ENCODE measurements around the gene KCNMA1. TPM values are rescaled to one million over a fixed set of nuclear protein-coding genes. Genes with fewer than 3 reads are reported as not detected.

Gene KCNMA1
- polyA plus RNA-seq, 1 of the 3 experiments (the other 2 are of a cell fraction), result 107 TPM

- Histone ChIP-seq H3K4me1 (ENCODE audit: control insufficient read depth in 1 of 2, insufficient read depth in 2 of 2, low read depth in 1 of 2, low read length in 1 of 2) (peaks cover 0 to 25% of the 10 kb centered on the region in 2 experiments; a peak in 3 of 4 replicates), H3K9me3 (no peaks in the 10 kb centered on the region), H3K27ac (ENCODE audit: low read depth in 2 of 2, low read length in 1 of 2) (no peak overlapping the region), H3F3A (replicated peaks; ENCODE audit: insufficient read depth) (peaks cover 15% of the 10 kb centered on the region), H3K27me3 (ENCODE audit: insufficient read depth) (no peaks in the 10 kb centered on the region), H4K20me1 (ENCODE audit: insufficient read depth) (no peaks in the 10 kb centered on the region), H2AFZ (ENCODE audit: low read depth) (no peak overlapping the region), H3K79me2 (ENCODE audit: insufficient read depth) (no peaks in the 10 kb centered on the region), H3K9me2 (no peaks in the 10 kb centered on the region), H3K4me2 (no peak overlapping the region), H3K4me3 (ENCODE audit: low read depth in 2 of 2, low read length in 1 of 2) (no peak overlapping the region), H3K36me3 (replicated peaks in 1 of 2; ENCODE audit: control insufficient read depth in 1 of 2, insufficient read depth in 2 of 2, low read length in 1 of 2) (no peaks in the 10 kb centered on the region), H3K9ac (no peak overlapping the region)
- TF ChIP-seq, protein P1, sequence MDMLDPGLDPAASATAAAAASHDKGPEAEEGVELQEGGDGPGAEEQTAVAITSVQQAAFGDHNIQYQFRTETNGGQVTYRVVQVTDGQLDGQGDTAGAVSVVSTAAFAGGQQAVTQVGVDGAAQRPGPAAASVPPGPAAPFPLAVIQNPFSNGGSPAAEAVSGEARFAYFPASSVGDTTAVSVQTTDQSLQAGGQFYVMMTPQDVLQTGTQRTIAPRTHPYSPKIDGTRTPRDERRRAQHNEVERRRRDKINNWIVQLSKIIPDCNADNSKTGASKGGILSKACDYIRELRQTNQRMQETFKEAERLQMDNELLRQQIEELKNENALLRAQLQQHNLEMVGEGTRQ (IDR thresholded peaks at IDR 0.05; ENCODE audit: borderline replicate concordance, low read depth, low read length), result no peak
- TF ChIP-seq, protein P2, sequence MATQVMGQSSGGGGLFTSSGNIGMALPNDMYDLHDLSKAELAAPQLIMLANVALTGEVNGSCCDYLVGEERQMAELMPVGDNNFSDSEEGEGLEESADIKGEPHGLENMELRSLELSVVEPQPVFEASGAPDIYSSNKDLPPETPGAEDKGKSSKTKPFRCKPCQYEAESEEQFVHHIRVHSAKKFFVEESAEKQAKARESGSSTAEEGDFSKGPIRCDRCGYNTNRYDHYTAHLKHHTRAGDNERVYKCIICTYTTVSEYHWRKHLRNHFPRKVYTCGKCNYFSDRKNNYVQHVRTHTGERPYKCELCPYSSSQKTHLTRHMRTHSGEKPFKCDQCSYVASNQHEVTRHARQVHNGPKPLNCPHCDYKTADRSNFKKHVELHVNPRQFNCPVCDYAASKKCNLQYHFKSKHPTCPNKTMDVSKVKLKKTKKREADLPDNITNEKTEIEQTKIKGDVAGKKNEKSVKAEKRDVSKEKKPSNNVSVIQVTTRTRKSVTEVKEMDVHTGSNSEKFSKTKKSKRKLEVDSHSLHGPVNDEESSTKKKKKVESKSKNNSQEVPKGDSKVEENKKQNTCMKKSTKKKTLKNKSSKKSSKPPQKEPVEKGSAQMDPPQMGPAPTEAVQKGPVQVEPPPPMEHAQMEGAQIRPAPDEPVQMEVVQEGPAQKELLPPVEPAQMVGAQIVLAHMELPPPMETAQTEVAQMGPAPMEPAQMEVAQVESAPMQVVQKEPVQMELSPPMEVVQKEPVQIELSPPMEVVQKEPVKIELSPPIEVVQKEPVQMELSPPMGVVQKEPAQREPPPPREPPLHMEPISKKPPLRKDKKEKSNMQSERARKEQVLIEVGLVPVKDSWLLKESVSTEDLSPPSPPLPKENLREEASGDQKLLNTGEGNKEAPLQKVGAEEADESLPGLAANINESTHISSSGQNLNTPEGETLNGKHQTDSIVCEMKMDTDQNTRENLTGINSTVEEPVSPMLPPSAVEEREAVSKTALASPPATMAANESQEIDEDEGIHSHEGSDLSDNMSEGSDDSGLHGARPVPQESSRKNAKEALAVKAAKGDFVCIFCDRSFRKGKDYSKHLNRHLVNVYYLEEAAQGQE (IDR thresholded peaks at IDR 0.05; ENCODE audit: low read depth, low read length), result no peak
- TF ChIP-seq JUND (IDR thresholded peaks at IDR 0.05) (no peak), MXI1 (IDR thresholded peaks at IDR 0.05; ENCODE audit: low read depth, low read length) (no peak), FOXM1 (IDR thresholded peaks at IDR 0.05; ENCODE audit: low read depth) (no peak), EP300 (IDR thresholded peaks at IDR 0.05; ENCODE audit: borderline replicate concordance in 1 of 2, low read depth in 1 of 2, low read length in 1 of 2) (no peak), EZH2phosphoT487 (IDR thresholded peaks at IDR 0.05; ENCODE audit: borderline replicate concordance, low read depth) (no peak), USF1 (IDR thresholded peaks at IDR 0.05; ENCODE audit: borderline replicate concordance, low read depth) (no peak), NRF1 (IDR thresholded peaks at IDR 0.05; ENCODE audit: low read depth, low read length) (no peak), RFX5 (IDR thresholded peaks at IDR 0.05; ENCODE audit: low read length) (no peak), RCOR1 (IDR thresholded peaks at IDR 0.05; ENCODE audit: low read length) (no peak), GATA2 (CRISPR knock-in tag; IDR thresholded peaks at IDR 0.05) (no peak), CHD2 (IDR thresholded peaks at IDR 0.05; ENCODE audit: low read length, partially characterized antibody) (no peak)
- TF ChIP-seq, protein P3, sequence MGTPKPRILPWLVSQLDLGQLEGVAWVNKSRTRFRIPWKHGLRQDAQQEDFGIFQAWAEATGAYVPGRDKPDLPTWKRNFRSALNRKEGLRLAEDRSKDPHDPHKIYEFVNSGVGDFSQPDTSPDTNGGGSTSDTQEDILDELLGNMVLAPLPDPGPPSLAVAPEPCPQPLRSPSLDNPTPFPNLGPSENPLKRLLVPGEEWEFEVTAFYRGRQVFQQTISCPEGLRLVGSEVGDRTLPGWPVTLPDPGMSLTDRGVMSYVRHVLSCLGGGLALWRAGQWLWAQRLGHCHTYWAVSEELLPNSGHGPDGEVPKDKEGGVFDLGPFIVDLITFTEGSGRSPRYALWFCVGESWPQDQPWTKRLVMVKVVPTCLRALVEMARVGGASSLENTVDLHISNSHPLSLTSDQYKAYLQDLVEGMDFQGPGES (IDR thresholded peaks at IDR 0.05; ENCODE audit: low read depth, low read length), result no peak
- TF ChIP-seq, protein P4, sequence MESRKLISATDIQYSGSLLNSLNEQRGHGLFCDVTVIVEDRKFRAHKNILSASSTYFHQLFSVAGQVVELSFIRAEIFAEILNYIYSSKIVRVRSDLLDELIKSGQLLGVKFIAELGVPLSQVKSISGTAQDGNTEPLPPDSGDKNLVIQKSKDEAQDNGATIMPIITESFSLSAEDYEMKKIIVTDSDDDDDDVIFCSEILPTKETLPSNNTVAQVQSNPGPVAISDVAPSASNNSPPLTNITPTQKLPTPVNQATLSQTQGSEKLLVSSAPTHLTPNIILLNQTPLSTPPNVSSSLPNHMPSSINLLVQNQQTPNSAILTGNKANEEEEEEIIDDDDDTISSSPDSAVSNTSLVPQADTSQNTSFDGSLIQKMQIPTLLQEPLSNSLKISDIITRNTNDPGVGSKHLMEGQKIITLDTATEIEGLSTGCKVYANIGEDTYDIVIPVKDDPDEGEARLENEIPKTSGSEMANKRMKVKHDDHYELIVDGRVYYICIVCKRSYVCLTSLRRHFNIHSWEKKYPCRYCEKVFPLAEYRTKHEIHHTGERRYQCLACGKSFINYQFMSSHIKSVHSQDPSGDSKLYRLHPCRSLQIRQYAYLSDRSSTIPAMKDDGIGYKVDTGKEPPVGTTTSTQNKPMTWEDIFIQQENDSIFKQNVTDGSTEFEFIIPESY (IDR thresholded peaks at IDR 0.05; ENCODE audit: borderline replicate concordance, low read depth), result no peak
- TF ChIP-seq, protein P5, sequence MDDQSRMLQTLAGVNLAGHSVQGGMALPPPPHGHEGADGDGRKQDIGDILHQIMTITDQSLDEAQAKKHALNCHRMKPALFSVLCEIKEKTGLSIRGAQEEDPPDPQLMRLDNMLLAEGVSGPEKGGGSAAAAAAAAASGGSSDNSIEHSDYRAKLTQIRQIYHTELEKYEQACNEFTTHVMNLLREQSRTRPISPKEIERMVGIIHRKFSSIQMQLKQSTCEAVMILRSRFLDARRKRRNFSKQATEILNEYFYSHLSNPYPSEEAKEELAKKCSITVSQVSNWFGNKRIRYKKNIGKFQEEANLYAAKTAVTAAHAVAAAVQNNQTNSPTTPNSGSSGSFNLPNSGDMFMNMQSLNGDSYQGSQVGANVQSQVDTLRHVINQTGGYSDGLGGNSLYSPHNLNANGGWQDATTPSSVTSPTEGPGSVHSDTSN (IDR thresholded peaks at IDR 0.05), result no peak
- TF ChIP-seq, protein P6, sequence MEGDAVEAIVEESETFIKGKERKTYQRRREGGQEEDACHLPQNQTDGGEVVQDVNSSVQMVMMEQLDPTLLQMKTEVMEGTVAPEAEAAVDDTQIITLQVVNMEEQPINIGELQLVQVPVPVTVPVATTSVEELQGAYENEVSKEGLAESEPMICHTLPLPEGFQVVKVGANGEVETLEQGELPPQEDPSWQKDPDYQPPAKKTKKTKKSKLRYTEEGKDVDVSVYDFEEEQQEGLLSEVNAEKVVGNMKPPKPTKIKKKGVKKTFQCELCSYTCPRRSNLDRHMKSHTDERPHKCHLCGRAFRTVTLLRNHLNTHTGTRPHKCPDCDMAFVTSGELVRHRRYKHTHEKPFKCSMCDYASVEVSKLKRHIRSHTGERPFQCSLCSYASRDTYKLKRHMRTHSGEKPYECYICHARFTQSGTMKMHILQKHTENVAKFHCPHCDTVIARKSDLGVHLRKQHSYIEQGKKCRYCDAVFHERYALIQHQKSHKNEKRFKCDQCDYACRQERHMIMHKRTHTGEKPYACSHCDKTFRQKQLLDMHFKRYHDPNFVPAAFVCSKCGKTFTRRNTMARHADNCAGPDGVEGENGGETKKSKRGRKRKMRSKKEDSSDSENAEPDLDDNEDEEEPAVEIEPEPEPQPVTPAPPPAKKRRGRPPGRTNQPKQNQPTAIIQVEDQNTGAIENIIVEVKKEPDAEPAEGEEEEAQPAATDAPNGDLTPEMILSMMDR (IDR thresholded peaks at IDR 0.05), result no peak
- ChIA-PET POLR2A (no interaction called here), CTCF (interaction anchor here (0.6 to 18.5 kb wide), 3 partner anchors 11 to 528 kb away, joined by 3 to 513 read pairs (median 7); partner anchors contain the start of gene KCNMA1)
- WGBS (ENCODE audit: low lambda C conversion rate), result 88% methylated on average over 1 of the region's 1 CpG
- no peak for DNase-seq
Observed at GRCh38 chr10:77177589-77177988, 460.0 kb downstream of the KCNMA1 start.

All from SK-N-SH (cell line).